CD4-positive, alpha-beta memory T cell (primary cell): Measurements from ENCODE around the gene ROPN1L. TPM values are rescaled to one million over a fixed set of nuclear protein-coding genes. Genes with fewer than 3 reads are reported as not detected.
A peak's percentile ranks its signal among the peaks of the same experiment; 100 is the strongest.

Experiments
- CTCF ChIA-PET: fragments of 350-600 bp; sonication (Branson Sonifier 250); formaldehyde crosslinking; loops from one replicate; lab custom pipeline; 2021; ENCODE audit warnings: inconsistent platforms; ENCODE audit not compliant: partially characterized antibody; lab: Charles Lee
- POLR2A ChIA-PET: fragments of 350-600 bp; sonication (Branson Sonifier 250); formaldehyde crosslinking; loops from one replicate; lab custom pipeline; 2021; ENCODE audit not compliant: partially characterized antibody; lab: Charles Lee
- DNase-seq, 5 donors: peaks; one replicate each; pipeline versions ENCODE4 v3.0.0 to v3.0.0-alpha.2; 2020 to 2022; ENCODE audit warnings: mixed read lengths in 1 of 5
- H3K27ac ChIP-seq: one replicate; pipeline ENCODE4 v1.7.0; 2013; ENCODE audit warnings: low read depth, low read length
- H3K27me3 ChIP-seq: 2 replicates; pipeline ENCODE4 v1.7.0; 2013; ENCODE audit warnings: mild to moderate bottlenecking, low read length, moderate library complexity; ENCODE audit not compliant: insufficient read depth
- H3K36me3 ChIP-seq: 2 replicates; pipeline ENCODE4 v1.7.0; 2013; ENCODE audit warnings: mild to moderate bottlenecking, low read length, moderate library complexity; ENCODE audit not compliant: insufficient read depth
- H3K4me1 ChIP-seq: 2 replicates; pipeline ENCODE4 v1.7.0; 2013; ENCODE audit warnings: mild to moderate bottlenecking, low read length, moderate library complexity; ENCODE audit not compliant: insufficient read depth
- H3K4me3 ChIP-seq, 2 donors: one replicate each; pipeline ENCODE4 v1.7.0; 2013; ENCODE audit warnings: low read length in 2 of 2, mild to moderate bottlenecking in 1 of 2
- H3K9me3 ChIP-seq, 2 donors: one replicate each; pipeline ENCODE4 v1.7.0; 2013; ENCODE audit warnings: low read length in 2 of 2, control low read depth in 1 of 2; ENCODE audit not compliant: control insufficient read depth in 1 of 2
- H3K27ac Mint-ChIP-seq, 7 donors: one replicate each; pipeline ENCODE4 v1.8.0; 2020 to 2021; ENCODE audit warnings: mixed read lengths in 7 of 7, mild to moderate bottlenecking in 6 of 7, inconsistent platforms in 3 of 7, moderate library complexity in 3 of 7
- H3K27me3 Mint-ChIP-seq, 2 donors: one replicate each; pipeline ENCODE4 v1.8.0; 2020 to 2021; ENCODE audit warnings: mixed read lengths in 2 of 2
- H3K36me3 Mint-ChIP-seq, 2 donors: one replicate each; pipeline ENCODE4 v1.8.0; 2020 to 2021; ENCODE audit warnings: mixed read lengths in 2 of 2, inconsistent platforms in 1 of 2, mild to moderate bottlenecking in 1 of 2
- H3K4me1 Mint-ChIP-seq, 4 donors: one replicate each; pipeline ENCODE4 v1.8.0; 2020 to 2021; ENCODE audit warnings: mixed read lengths in 4 of 4, mild to moderate bottlenecking in 1 of 4
- H3K4me3 Mint-ChIP-seq, 8 donors: one replicate each; pipeline ENCODE4 v1.8.0; 2020 to 2021; ENCODE audit warnings: mixed read lengths in 8 of 8, mild to moderate bottlenecking in 7 of 8, moderate library complexity in 6 of 8, inconsistent platforms in 3 of 8
- H3K9me3 Mint-ChIP-seq, 8 donors: one replicate each; pipeline ENCODE4 v1.8.0; 2020 to 2021; ENCODE audit warnings: mixed read lengths in 8 of 8, mild to moderate bottlenecking in 5 of 8, inconsistent platforms in 3 of 8, moderate library complexity in 1 of 8
- intact Hi-C: fragments of 100-400 bp; cut with micrococcal nuclease; formaldehyde crosslinking; loops from one replicate; pipeline ENCODE4 v1.15.1; 2023
- polyA plus RNA-seq, 2 donors: library from polyadenylated mRNA; unstranded; fragments of 300-500 nt; fragmentation: Illumina TruSeq; gene quantifications; one replicate each; pipeline ENCODE4 v1.2.3, GENCODE V29; 2021
- total RNA-seq, 2 experiments: library from RNA; stranded (reverse); gene quantifications; one replicate each; pipeline ENCODE4 v1.2.3, GENCODE V29; 2021

Gene ROPN1L
- total and polyA plus RNA-seq, 4 experiments from 2014 or later = 0.42 to 6.5 (median 2.1) TPM

GRCh38 chr5:10416868-10417267, 24.8 kb upstream of the ROPN1L start:
- no peaks in the 10 kb centered on the region for H3K27me3 ChIP-seq
- no peaks in the 10 kb centered on the region for H3K27me3 Mint-ChIP-seq
- ChIA-PET CTCF (interaction anchor here (2.3 kb wide), 1 partner anchor 211 kb away, joined by 6 read pairs; no protein-coding TSS in a partner anchor), POLR2A (no interaction called here)
- intact Hi-C loops = no loop called here
- H3K27ac Mint-ChIP-seq = peak overlapping the region in 1 of 7 donors; percentile 30
- H3K27ac ChIP-seq = no peak overlapping the region
- DNase-seq = no peak
- peaks cover 79% of the 10 kb centered on the region for H3K36me3 ChIP-seq
- no peaks in the 10 kb centered on the region for H3K9me3 ChIP-seq
- H3K36me3 Mint-ChIP-seq = peaks cover 56 to 89% of the 10 kb centered on the region in 2 donors
- H3K4me3 Mint-ChIP-seq = no peak overlapping the region
- no peak overlapping the region for H3K4me3 ChIP-seq
- H3K4me1 Mint-ChIP-seq = peaks cover 1 to 21% (median 8%) of the 10 kb centered on the region in 4 donors
- no peaks in the 10 kb centered on the region for H3K4me1 ChIP-seq
- peaks cover 0 to 1% (median 0%) of the 10 kb centered on the region in 8 donors for H3K9me3 Mint-ChIP-seq

- Mint-ChIP-seq H3K36me3 (peaks cover 51 to 86% of the 10 kb centered on the region in 2 donors), H3K9me3 (no peaks in the 10 kb centered on the region), H3K27ac (peak overlapping the region in 3 of 7 donors; percentile 5 to 65 (median 40)), H3K27me3 (no peaks in the 10 kb centered on the region), H3K4me3 (no peak overlapping the region), H3K4me1 (peaks cover 4 to 33% (median 9%) of the 10 kb centered on the region in 4 donors)
- ChIA-PET CTCF (no interaction called here), POLR2A (no interaction called here)
- H3K4me3 ChIP-seq = no peak overlapping the region
- intact Hi-C loops = no loop called here
- no peaks in the 10 kb centered on the region for H3K27me3 ChIP-seq
- H3K27ac ChIP-seq = no peak overlapping the region
- no peaks in the 10 kb centered on the region for H3K4me1 ChIP-seq
- H3K9me3 ChIP-seq = no peaks in the 10 kb centered on the region
- H3K36me3 ChIP-seq = peaks cover 61% of the 10 kb centered on the region
- no peak for DNase-seq
These were observed 22.9 kb upstream of the ROPN1L start for GRCh38 chr5:10418654-10419345.

GRCh38 chr5:10420468-10420867, 21.2 kb upstream of the ROPN1L start:
- H3K27ac Mint-ChIP-seq = peak overlapping the region in 1 of 7 donors; percentile 34
- no peaks in the 10 kb centered on the region for H3K27me3 Mint-ChIP-seq
- H3K27me3 ChIP-seq = no peaks in the 10 kb centered on the region
- H3K4me1 Mint-ChIP-seq = peaks cover 4 to 33% (median 9%) of the 10 kb centered on the region in 4 donors
- no peaks in the 10 kb centered on the region for H3K9me3 Mint-ChIP-seq
- H3K4me3 Mint-ChIP-seq = no peak overlapping the region
- intact Hi-C loops = loop anchor here (5.0 kb wide), 1 partner anchor 138 kb away; no protein-coding TSS in a partner anchor
- peaks cover 56 to 87% of the 10 kb centered on the region in 2 donors for H3K36me3 Mint-ChIP-seq
- DNase-seq = no peak
- ChIA-PET CTCF (interaction anchor here (1.1 to 1.6 kb wide), 2 partner anchors 137 to 207 kb away, joined by 3 to 5 read pairs; no protein-coding TSS in a partner anchor), POLR2A (interaction anchor here (0.6 kb wide), 1 partner anchor 141 kb away, joined by 3 read pairs; no protein-coding TSS in a partner anchor)
- H3K36me3 ChIP-seq = peaks cover 58% of the 10 kb centered on the region
- no peaks in the 10 kb centered on the region for H3K9me3 ChIP-seq
- H3K27ac ChIP-seq = no peak overlapping the region
- H3K4me1 ChIP-seq = no peaks in the 10 kb centered on the region
- no peak overlapping the region for H3K4me3 ChIP-seq

DNA sequence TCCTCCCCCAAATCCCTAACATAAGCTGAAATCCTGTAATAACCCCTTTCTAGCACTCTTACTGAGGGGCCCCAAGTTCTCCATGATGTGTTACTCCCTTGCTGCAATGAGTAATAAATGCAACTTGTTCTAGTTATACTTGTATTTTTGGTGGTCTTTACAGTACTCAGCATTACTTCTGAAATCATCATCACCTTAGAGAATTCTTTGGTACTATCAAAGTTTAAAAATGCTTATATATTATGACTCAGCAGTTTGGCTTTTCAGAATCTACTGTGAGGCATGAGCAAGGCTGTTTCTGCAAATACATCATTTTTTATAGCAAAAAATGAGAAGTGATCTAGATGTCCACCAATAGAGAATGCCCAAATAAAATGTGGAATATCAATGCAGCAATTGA, 20.7 kb upstream of the ROPN1L start:
- no peak overlapping the region for H3K4me3 Mint-ChIP-seq
- CTCF ChIA-PET = interaction anchor here (1.6 to 4.4 kb wide), 2 partner anchors 137 to 207 kb away, joined by 5 to 20 read pairs; no protein-coding TSS in a partner anchor

GRCh38 chr5:10421896-10422691, 19.6 kb upstream of the ROPN1L start:
- Histone ChIP-seq H3K36me3 (peaks cover 60% of the 10 kb centered on the region), H3K9me3 (no peaks in the 10 kb centered on the region), H3K4me3 (no peak overlapping the region), H3K4me1 (no peaks in the 10 kb centered on the region), H3K27ac (no peak overlapping the region), H3K27me3 (no peaks in the 10 kb centered on the region)
- Mint-ChIP-seq H3K27ac (peak overlapping the region; percentile 0 to 82 (median 26)), H3K9me3 (no peaks in the 10 kb centered on the region), H3K4me1 (peaks cover 4 to 33% (median 9%) of the 10 kb centered on the region in 4 donors), H3K4me3 (peak overlapping the region in 2 of 8 donors; percentile 55 to 69), H3K36me3 (peaks cover 59 to 89% of the 10 kb centered on the region in 2 donors), H3K27me3 (no peaks in the 10 kb centered on the region)
- CTCF ChIA-PET = interaction anchor here (1.6 to 4.4 kb wide), 3 partner anchors 138 to 206 kb away, joined by 5 to 20 read pairs (median 8); no protein-coding TSS in a partner anchor
- intact Hi-C loops = loop anchor here (5.0 kb wide), 1 partner anchor 140 kb away; no protein-coding TSS in a partner anchor
- no peak for DNase-seq
- POLR2A ChIA-PET = interaction anchor here (1.1 kb wide), 1 partner anchor 171 kb away, joined by 3 read pairs; no protein-coding TSS in a partner anchor

More for the DNA sequence above, 20.7 kb upstream of the ROPN1L start:
- Histone ChIP-seq H3K4me1 (no peaks in the 10 kb centered on the region), H3K4me3 (no peak overlapping the region), H3K27me3 (no peaks in the 10 kb centered on the region), H3K9me3 (no peaks in the 10 kb centered on the region), H3K27ac (no peak overlapping the region), H3K36me3 (peaks cover 59% of the 10 kb centered on the region)
- peak overlapping the region in 4 of 7 donors; percentile 1 to 62 (median 32) for H3K27ac Mint-ChIP-seq
- peaks cover 4 to 33% (median 9%) of the 10 kb centered on the region in 4 donors for H3K4me1 Mint-ChIP-seq
- H3K27me3 Mint-ChIP-seq = no peaks in the 10 kb centered on the region
- intact Hi-C loops = loop anchor here (5.0 kb wide), 1 partner anchor 139 kb away; no protein-coding TSS in a partner anchor
- DNase-seq = no peak
- no peaks in the 10 kb centered on the region for H3K9me3 Mint-ChIP-seq
- peaks cover 55 to 86% of the 10 kb centered on the region in 2 donors for H3K36me3 Mint-ChIP-seq
- POLR2A ChIA-PET = interaction anchor here (1.1 kb wide), 1 partner anchor 170 kb away, joined by 3 read pairs; no protein-coding TSS in a partner anchor

- ChIA-PET CTCF (interaction anchor here (0.7 to 4.4 kb wide), 4 partner anchors 110 to 204 kb away, joined by 3 to 20 read pairs (median 6); no protein-coding TSS in a partner anchor), POLR2A (no interaction called here)
- no peak for DNase-seq
- no peak overlapping the region for H3K4me3 ChIP-seq
- peak overlapping the region in 3 of 7 donors; percentile 1 to 57 (median 53) for H3K27ac Mint-ChIP-seq
- peaks cover 59% of the 10 kb centered on the region for H3K36me3 ChIP-seq
- H3K27ac ChIP-seq = no peak overlapping the region
- intact Hi-C loops = loop anchor here (5.0 kb wide), 1 partner anchor 141 kb away; no protein-coding TSS in a partner anchor
- H3K4me1 ChIP-seq = no peaks in the 10 kb centered on the region
- no peaks in the 10 kb centered on the region for H3K27me3 ChIP-seq
- no peaks in the 10 kb centered on the region for H3K27me3 Mint-ChIP-seq
- peaks cover 9 to 33% (median 12%) of the 10 kb centered on the region in 4 donors for H3K4me1 Mint-ChIP-seq
- H3K9me3 Mint-ChIP-seq = no peaks in the 10 kb centered on the region
- no peak overlapping the region for H3K4me3 Mint-ChIP-seq
- H3K9me3 ChIP-seq = no peaks in the 10 kb centered on the region
- peaks cover 61 to 90% of the 10 kb centered on the region in 2 donors for H3K36me3 Mint-ChIP-seq
These were observed 18.7 kb upstream of the ROPN1L start for GRCh38 chr5:10423022-10423421.
